Tibial nerve (tissue), 4 donors: ENCODE results near the gene SPATA19. TPM values are rescaled to one million over a fixed set of nuclear protein-coding genes. Genes with fewer than 3 reads are reported as not detected.

Source experiments
- DNase-seq, 2 donors: peaks; one replicate each; pipeline ENCODE4 v3.0.0-alpha.2; 2019; ENCODE audit warnings: low spot score in 2 of 2
- H3K27ac ChIP-seq, 4 donors: fragments of 200-600 bp; sonication (generic) in 3 of 4; one replicate each; pipeline ENCODE4 v1.5.1; 2017 to 2019; ENCODE audit warnings: mild to moderate bottlenecking in 1 of 4
- H3K27me3 ChIP-seq, 2 donors: fragments of 200-600 bp; sonication (generic) in 1 of 2; one replicate each; pipeline versions ENCODE4 v1.5.1 to v1.6.0; 2017 to 2019
- H3K36me3 ChIP-seq, 3 donors: fragments of 200-600 bp; sonication (generic); one replicate each; pipeline ENCODE4 v1.5.1; 2018 to 2019
- H3K4me1 ChIP-seq, 4 donors: fragments of 200-600 bp; sonication (generic) in 3 of 4; one replicate each; pipeline ENCODE4 v1.5.1; 2017 to 2019
- H3K4me3 ChIP-seq, 4 donors: fragments of 200-600 bp; sonication (generic) in 3 of 4; one replicate each; pipeline ENCODE4 v1.5.1; 2017 to 2019; ENCODE audit warnings: mild to moderate bottlenecking in 1 of 4, moderate library complexity in 1 of 4
- H3K9me3 ChIP-seq, 4 donors: fragments of 200-600 bp; sonication (generic) in 3 of 4; one replicate each; pipeline ENCODE4 v1.5.1; 2017 to 2019
- EP300 ChIP-seq, 2 donors: sonication (generic); formaldehyde crosslinking; IDR thresholded peaks; one replicate each; pipeline ENCODE4 v1.6.1; 2017; ENCODE audit warnings: antibody characterized with exemption in 2 of 2, mild to moderate bottlenecking in 1 of 2
- POLR2A ChIP-seq, 2 donors: fragments of 450-650 bp; IDR thresholded peaks; one replicate each; pipeline ENCODE4 v1.6.1; 2017; ENCODE audit warnings: antibody characterized with exemption in 2 of 2, mild to moderate bottlenecking in 2 of 2, moderate library complexity in 2 of 2
- WGBS, 2 donors: methylation state at CpG; one replicate each; pipeline ENCODE4 v1.1.5; 2018; 5-methylcytosine and 5-hydroxymethylcytosine counted together
- total RNA-seq, 4 donors: library from RNA; depleted of rRNA; stranded (reverse); fragments of >200 nt; gene quantifications; one replicate each; pipeline ENCODE4 v1.1.0, GENCODE V29; 2016
- TF ChIP-seq, protein P1 (sequence below), 5 experiments: fragments of 200-600 bp in 3 of 5; fragments of 450-650 bp in 2 of 5; sonication (generic) in 3 of 5; IDR thresholded peaks; one replicate each; pipeline ENCODE4 v1.5.1; 2016 to 2019; ENCODE audit warnings: antibody characterized with exemption in 5 of 5, mild to moderate bottlenecking in 3 of 5, moderate library complexity in 2 of 5

Gene SPATA19
- total RNA-seq, 4 donors from 2014 or later: not detected

DNA sequence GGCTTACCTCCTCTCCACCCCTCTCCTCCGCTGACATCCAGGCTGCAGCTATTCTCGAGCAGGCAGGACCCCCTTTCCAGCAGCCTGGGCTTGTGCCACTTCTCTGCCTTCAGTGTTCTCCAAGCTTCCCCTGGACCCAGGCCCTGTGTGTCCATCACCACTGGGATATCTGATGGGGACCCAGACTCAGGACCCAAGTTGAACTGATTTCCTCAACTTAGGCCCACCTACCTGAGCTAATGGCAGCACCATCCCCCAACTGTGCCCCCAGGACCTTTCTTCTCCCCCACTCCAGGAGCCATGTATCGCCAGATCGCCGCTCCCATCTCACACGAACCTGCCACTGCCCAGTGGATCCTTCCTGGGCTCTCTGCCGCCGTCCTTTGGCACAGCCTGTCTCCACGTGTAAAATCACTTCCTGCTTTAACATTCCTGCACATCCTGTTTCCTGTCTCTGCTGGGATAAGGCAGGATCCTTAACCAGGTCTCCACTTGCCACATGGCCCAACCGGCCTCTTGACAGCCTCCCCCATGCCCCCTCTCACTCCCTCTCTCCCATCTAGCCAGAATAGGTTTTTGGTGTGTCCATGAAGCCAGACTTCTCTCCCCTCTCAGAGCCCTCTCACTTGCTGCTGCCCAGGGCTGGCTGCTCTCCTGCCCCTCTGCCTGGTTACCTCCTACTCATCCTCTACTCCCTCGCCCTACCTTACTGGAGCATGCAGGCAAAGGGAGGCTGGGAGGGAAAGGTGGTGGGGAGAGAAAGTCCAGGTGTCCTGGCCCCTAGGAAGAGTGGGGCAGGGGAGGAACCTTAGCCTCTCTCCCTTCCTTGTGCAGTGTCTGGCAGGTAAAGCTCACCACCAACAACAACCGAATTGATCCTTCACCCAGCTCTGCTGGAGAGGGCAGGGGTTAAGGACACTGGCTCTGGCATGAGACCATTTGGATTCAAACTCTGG lies 9.4 kb downstream of the SPATA19 start:
- H3K4me3 ChIP-seq: no peak overlapping the region
- H3K27ac ChIP-seq: no peak overlapping the region
- TF ChIP-seq EP300 (IDR thresholded peaks at IDR 0.05) (no peak), POLR2A (IDR thresholded peaks at IDR 0.05) (no peak)
- TF ChIP-seq, protein P1, sequence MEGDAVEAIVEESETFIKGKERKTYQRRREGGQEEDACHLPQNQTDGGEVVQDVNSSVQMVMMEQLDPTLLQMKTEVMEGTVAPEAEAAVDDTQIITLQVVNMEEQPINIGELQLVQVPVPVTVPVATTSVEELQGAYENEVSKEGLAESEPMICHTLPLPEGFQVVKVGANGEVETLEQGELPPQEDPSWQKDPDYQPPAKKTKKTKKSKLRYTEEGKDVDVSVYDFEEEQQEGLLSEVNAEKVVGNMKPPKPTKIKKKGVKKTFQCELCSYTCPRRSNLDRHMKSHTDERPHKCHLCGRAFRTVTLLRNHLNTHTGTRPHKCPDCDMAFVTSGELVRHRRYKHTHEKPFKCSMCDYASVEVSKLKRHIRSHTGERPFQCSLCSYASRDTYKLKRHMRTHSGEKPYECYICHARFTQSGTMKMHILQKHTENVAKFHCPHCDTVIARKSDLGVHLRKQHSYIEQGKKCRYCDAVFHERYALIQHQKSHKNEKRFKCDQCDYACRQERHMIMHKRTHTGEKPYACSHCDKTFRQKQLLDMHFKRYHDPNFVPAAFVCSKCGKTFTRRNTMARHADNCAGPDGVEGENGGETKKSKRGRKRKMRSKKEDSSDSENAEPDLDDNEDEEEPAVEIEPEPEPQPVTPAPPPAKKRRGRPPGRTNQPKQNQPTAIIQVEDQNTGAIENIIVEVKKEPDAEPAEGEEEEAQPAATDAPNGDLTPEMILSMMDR (IDR thresholded peaks at IDR 0.05): no peak
- H3K9me3 ChIP-seq: no peaks in the 10 kb centered on the region
- H3K36me3 ChIP-seq: no peaks in the 10 kb centered on the region
- H3K27me3 ChIP-seq: no peaks in the 10 kb centered on the region
- DNase-seq: no peak
- no peaks in the 10 kb centered on the region for H3K4me1 ChIP-seq
- WGBS, 2 donors: 64 to 65% methylated on average over 12 of the region's 12 CpGs

- Histone ChIP-seq H3K4me3 (no peak overlapping the region), H3K4me1 (no peaks in the 10 kb centered on the region), H3K36me3 (no peaks in the 10 kb centered on the region), H3K27ac (no peak overlapping the region), H3K9me3 (no peaks in the 10 kb centered on the region), H3K27me3 (no peaks in the 10 kb centered on the region)
- TF ChIP-seq, protein P1 (IDR thresholded peaks at IDR 0.05): peak; percentile 26 to 86 (median 56)
- no peak for TF ChIP-seq POLR2A (IDR thresholded peaks at IDR 0.05)
- DNase-seq: peak in 1 of 2 donors; percentile 40
- WGBS, 2 donors: 37 to 40% methylated on average over 11 of the region's 11 CpGs
Observed at GRCh38 chr11:133834682-133835592, 10.4 kb downstream of the SPATA19 start.

GRCh38 chr11:133833898-133834681 lies 11.2 kb downstream of the SPATA19 start:
- Histone ChIP-seq H3K4me3 (no peak overlapping the region), H3K27me3 (no peaks in the 10 kb centered on the region), H3K27ac (peak overlapping the region in 3 of 4 donors; percentile 7 to 64 (median 55)), H3K9me3 (no peaks in the 10 kb centered on the region), H3K4me1 (no peaks in the 10 kb centered on the region), H3K36me3 (no peaks in the 10 kb centered on the region)
- 80 to 81% methylated on average over 16 to 17 of the region's 17 CpGs for WGBS, 2 donors
- TF ChIP-seq EP300 (IDR thresholded peaks at IDR 0.05): no peak
- TF ChIP-seq POLR2A (IDR thresholded peaks at IDR 0.05): no peak
- TF ChIP-seq, protein P1 (IDR thresholded peaks at IDR 0.05): no peak
- DNase-seq: no peak

DNA sequence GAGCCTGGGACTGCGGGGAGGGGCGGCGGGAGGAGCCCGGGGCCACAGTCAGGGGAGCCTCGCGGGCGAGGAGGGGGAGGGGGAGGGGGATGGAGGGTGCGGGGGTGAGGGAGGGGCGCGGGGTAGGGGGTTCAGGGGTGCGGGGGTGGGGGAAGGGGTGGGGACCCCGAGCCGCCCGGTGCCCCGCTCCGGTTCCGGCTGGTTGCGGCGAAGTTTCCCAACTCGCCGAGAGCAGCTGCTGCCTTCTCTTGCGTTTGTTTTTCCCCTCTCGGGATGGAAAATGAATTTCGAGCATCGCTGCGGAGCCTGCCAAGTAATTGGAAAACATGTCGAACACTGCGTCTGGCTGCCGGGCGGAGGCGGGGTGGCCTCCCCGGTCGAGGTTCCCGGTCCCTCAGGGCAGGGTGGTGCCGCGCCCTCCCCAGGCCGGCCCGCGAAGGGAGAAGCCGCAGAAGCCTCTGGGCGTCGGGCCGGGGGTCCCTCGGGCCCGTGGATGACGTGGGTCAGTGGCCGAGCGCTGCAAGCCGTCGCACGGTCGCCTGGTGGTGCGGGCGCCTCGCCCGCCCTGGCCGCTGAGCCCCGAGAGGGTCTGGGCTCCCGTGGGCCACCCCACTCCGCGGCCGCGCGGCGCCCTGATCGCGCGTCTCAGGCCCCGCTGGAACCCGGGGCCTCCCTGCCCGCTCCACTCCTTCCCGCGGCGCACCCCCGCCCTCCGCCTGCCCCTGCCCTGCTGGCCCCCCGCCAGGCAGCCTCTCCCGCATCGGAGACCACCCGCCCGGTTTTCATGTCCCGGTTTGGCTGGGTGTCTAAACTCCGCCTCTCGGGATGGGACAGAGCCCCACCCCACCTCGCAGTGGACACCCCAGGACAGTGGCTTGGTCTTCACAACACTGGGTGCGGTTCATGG lies 12.1 kb downstream of the SPATA19 start:
- TF ChIP-seq EP300 (IDR thresholded peaks at IDR 0.05) (peak in 1 of 2 donors; percentile 18), POLR2A (IDR thresholded peaks at IDR 0.05) (no peak)
- TF ChIP-seq, protein P1 (IDR thresholded peaks at IDR 0.05): no peak
- 86 to 88% methylated on average over 39 to 73 of the region's 86 CpGs for WGBS, 2 donors
- no peak for DNase-seq
- H3K27ac ChIP-seq: peak overlapping the region in 3 of 4 donors; percentile 7 to 64 (median 55)
- no peaks in the 10 kb centered on the region for H3K9me3 ChIP-seq
- H3K4me3 ChIP-seq: no peak overlapping the region
- no peaks in the 10 kb centered on the region for H3K27me3 ChIP-seq
- no peaks in the 10 kb centered on the region for H3K4me1 ChIP-seq
- H3K36me3 ChIP-seq: no peaks in the 10 kb centered on the region
